Peyer's patch (tissue), 4 donors: ENCODE data around the gene SRPK2.

Experiments
- POLR2A ChIP-seq, 2 donors: fragments of 450-650 bp; IDR thresholded peaks; one replicate each; pipeline ENCODE4 v1.5.1; 2017; ENCODE audit warnings: antibody characterized with exemption in 2 of 2, mild to moderate bottlenecking in 2 of 2, moderate library complexity in 2 of 2
- TF ChIP-seq, protein P1 (sequence below), 6 experiments: fragments of 450-650 bp in 4 of 6; fragments of 200-600 bp in 2 of 6; sonication (generic) in 1 of 6; IDR thresholded peaks; one replicate each; pipeline ENCODE4 v1.5.1; 2017 to 2019; ENCODE audit warnings: antibody characterized with exemption in 6 of 6, mild to moderate bottlenecking in 3 of 6, moderate library complexity in 1 of 6

- TF ChIP-seq, protein P1, sequence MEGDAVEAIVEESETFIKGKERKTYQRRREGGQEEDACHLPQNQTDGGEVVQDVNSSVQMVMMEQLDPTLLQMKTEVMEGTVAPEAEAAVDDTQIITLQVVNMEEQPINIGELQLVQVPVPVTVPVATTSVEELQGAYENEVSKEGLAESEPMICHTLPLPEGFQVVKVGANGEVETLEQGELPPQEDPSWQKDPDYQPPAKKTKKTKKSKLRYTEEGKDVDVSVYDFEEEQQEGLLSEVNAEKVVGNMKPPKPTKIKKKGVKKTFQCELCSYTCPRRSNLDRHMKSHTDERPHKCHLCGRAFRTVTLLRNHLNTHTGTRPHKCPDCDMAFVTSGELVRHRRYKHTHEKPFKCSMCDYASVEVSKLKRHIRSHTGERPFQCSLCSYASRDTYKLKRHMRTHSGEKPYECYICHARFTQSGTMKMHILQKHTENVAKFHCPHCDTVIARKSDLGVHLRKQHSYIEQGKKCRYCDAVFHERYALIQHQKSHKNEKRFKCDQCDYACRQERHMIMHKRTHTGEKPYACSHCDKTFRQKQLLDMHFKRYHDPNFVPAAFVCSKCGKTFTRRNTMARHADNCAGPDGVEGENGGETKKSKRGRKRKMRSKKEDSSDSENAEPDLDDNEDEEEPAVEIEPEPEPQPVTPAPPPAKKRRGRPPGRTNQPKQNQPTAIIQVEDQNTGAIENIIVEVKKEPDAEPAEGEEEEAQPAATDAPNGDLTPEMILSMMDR (IDR thresholded peaks at IDR 0.05), result no peak
- TF ChIP-seq POLR2A (IDR thresholded peaks at IDR 0.05), result no peak
Observed at GRCh38 chr7:105136221-105136620, 252.5 kb downstream of the SRPK2 start.
